Astrocyte of the cerebellum (primary cell): Measurements from ENCODE around the gene LRP5.
A peak's percentile ranks its signal among the peaks of the same experiment; 100 is the strongest.

Experiments used
- DNase-seq: peaks from one replicate; pipeline ENCODE4 v3.0.0-alpha.2; 2011; ENCODE audit warnings: low read depth
- H3K4me3 ChIP-seq: 2 replicates; pipeline ENCODE4 v1.5.1; 2011; ENCODE audit warnings: mild to moderate bottlenecking, low read depth, low read length, moderate library complexity
- CTCF ChIP-seq: IDR thresholded peaks from 2 replicates; pipeline ENCODE4 v1.5.1; 2012; ENCODE audit warnings: low read length, low read depth, moderate library complexity, mild to moderate bottlenecking; ENCODE audit errors: missing control alignments
- in situ Hi-C: cut with HindIII; loops from 2 replicates; pipeline ENCODE4 v1.10.0; 2017; ENCODE audit warnings: low sequenced_read_pairs

The LRP5 gene

DNA sequence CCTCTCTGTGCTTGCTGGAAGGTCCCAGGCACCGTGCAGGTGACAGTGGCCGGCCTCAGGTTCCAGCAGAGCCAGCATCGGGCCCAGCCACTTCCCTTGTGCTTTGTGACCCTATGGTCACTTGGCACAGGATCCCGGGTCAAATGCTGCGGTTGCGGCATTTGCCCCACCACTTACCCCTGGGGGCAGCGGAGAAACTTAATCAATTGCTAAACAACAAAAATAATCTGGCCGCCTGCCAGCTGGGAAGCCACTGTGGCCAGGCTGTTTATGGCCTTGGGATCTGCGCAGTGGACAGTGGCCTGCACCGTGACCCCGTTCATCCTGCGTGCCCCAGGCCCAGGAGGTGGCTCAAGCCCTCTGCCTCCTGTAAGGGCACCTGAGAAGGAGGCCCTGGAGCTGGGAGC, 65.0 kb downstream of the LRP5 start:
- no peak overlapping the region for H3K4me3 ChIP-seq
- in situ Hi-C loops, result no loop called here
- TF ChIP-seq CTCF, result no peak
- no peak for DNase-seq

DNA sequence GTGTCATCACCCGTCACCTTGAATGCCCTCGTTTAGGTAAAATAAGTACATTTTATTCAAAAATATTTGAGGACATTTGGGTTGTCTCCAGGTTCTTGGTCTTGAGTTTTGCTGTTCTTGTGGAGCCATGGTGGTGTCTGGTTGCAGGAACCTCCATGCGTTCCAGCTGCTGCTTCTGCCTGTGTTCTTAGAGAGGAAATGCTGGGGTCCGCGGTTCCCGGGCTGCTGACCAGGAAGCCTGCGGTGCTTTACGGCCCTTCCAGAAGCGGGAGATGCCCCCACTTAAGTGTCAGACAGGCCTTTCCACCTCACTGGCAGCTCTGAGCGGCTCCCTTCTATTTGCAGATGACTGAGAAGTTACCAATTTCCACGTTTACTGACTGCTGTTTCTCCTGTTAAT, 66.8 kb downstream of the LRP5 start:
- in situ Hi-C loops, result no loop called here
- DNase-seq, result no peak
- H3K4me3 ChIP-seq, result no peak overlapping the region
- no peak for TF ChIP-seq CTCF

- H3K4me3 ChIP-seq, result no peak overlapping the region
- in situ Hi-C loops, result no loop called here
- no peak for DNase-seq
- no peak for TF ChIP-seq CTCF
Observed at GRCh38 chr11:68380786-68381622, 68.6 kb downstream of the LRP5 start.

DNA sequence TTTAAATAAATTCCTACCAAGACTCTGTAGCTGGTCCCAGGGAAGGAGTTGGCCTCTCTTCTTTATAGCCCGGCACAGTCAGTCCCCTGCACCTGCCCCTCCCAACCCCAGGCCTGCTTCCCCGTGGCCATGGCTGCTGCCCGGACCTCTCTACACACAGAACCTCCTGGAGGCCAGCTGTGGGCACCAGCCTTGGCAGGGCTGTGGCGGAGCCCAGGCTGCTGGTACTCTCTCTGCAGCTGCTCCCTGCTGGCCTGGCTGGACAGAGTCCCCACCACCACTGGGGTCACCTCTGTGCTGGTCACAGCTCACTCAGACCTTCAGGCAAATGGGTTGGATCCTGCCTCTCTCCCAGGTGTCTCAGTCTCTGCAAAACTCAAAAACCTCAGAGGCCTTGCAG, 69.3 kb downstream of the LRP5 start:
- TF ChIP-seq CTCF, result no peak
- no peak for DNase-seq
- in situ Hi-C loops, result no loop called here
- no peak overlapping the region for H3K4me3 ChIP-seq

DNA sequence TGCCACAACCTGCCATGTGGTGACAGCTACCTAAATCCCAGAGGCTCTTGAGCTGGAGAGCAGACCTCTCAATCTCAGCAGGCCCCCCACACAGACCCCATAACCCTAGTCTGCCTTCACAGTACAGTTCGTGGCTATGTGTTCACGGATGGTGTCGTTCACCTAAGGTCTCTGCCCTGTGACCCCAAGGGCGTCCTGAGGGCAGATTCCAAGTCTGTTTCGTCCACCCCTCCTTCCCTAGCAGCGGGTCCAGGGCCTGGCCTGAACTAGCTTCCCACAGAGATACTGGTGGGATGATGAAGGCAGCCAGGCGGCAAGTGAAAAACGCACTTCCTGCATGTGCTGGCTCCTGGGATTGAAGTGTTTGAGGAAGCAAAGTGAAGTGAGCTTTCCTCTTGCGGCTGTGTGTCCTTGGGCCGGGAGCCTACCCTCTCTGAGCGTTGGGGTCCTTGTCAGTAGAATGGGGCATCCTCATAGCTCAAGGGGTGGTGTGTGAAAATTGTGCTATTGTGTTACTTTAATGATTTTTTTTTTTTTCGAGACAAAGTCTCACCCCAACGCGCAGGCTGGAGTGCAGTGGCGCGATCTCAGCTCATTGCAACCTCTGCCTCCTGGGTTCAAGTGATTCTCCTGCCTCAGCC, 70.1 kb downstream of the LRP5 start:
- no peak overlapping the region for H3K4me3 ChIP-seq
- no peak for TF ChIP-seq CTCF
- in situ Hi-C loops, result no loop called here
- DNase-seq, result no peak

GRCh38 chr11:68383976-68384501, 71.6 kb downstream of the LRP5 start:
- peak; percentile 95 for TF ChIP-seq CTCF
- no peak overlapping the region for H3K4me3 ChIP-seq
- no peak for DNase-seq
- in situ Hi-C loops, result no loop called here
